ENCODE measurements around the gene PRMT5. TPM values are rescaled to one million over a fixed set of nuclear protein-coding genes. Genes with fewer than 3 reads are reported as not detected.
A peak's percentile ranks its signal among the peaks of the same experiment; 100 is the strongest.

The PRMT5 gene
- total RNA-seq (2022), result 107 and 111 TPM in 2 replicates
- Bru-seq, nascent RNA, result percentile 77 among the genes with signal in this experiment
- percentile 90 among the genes with signal in this experiment for BruChase-seq, experiment 1, labeled RNA remaining after a 2-hour chase
- BruChase-seq, experiment 2, labeled RNA remaining after a 6-hour chase, result percentile 96 among the genes with signal in this experiment
- long read RNA-seq, transcript PRMT5-204 (17 exons, 2,418 nt), result minor isoform, 15 of 373 reads
- long read RNA-seq, transcript PRMT5-213 (16 exons, 1,857 nt), result minor isoform, 11 of 373 reads
- long read RNA-seq, transcript PRMT5-202 (17 exons, 2,531 nt), result major isoform, 233 of 373 reads
- long read RNA-seq, partial matches to known transcripts, result 15 of 373 reads
- long read RNA-seq, other reads (novel, unspliced or antisense), result 96 of 373 reads

GRCh38 chr14:22929104-22929960 lies at the start of gene PRMT5:
Gene PRMT5, minus strand, starts transcription at chr14:22929376. Its CDS starts 15 bp downstream, at chr14:22929361.
- no peaks in the 10 kb centered on the region for H3K27me3 Mint-ChIP-seq (ENCODE audit: insufficient read depth, unreplicated experiment)
- ChIA-PET CTCF (interaction anchor here (0.6 to 2.6 kb wide), 14 partner anchors 10 to 359 kb away, joined by 3 to 19 read pairs (median 5); partner anchors contain the start of genes AJUBA, HAUS4 and RBM23), POLR2A (interaction anchor here (0.5 to 2.1 kb wide), 10 partner anchors 27 to 166 kb away, joined by 3 to 21 read pairs (median 4); partner anchors contain the start of genes ACIN1, AJUBA, C14orf119 and HAUS4)
- peak; percentile 98 to 100 for DNase-seq
- H3K4me1 ChIP-seq, result peaks cover 14% of the 10 kb centered on the region; the same call in 1 of the 2 replicates
- intact Hi-C loops (cut with micrococcal nuclease; ENCODE audit: unreplicated experiment), result loop anchor here (1.0 to 2.0 kb wide), 4 partner anchors 10 to 127 kb away; partner anchors contain the start of genes CDH24 and RBM23
- H3K36me3 ChIP-seq (ENCODE audit: control insufficient read depth, insufficient read depth, low read length), result no peaks in the 10 kb centered on the region; the same call in none of the 2 replicates
- H3K27me3 ChIP-seq (replicated peaks; ENCODE audit: control insufficient read depth, insufficient read depth, low read length), result no peaks in the 10 kb centered on the region
- BruUV-seq (replicated peaks), result no TSS peak
- H3K9me3 Mint-ChIP-seq (ENCODE audit: unreplicated experiment), result no peaks in the 10 kb centered on the region
- H3K36me3 Mint-ChIP-seq (ENCODE audit: insufficient read depth, unreplicated experiment), result peaks cover 36% of the 10 kb centered on the region
- no peak within 1 kb of the TSS for H3K27ac Mint-ChIP-seq (ENCODE audit: unreplicated experiment)
- H3K4me3 ChIP-seq (ENCODE audit: low read depth, low read length), result peak within 1 kb of the TSS; percentile 89
- H3K4me1 Mint-ChIP-seq (ENCODE audit: low read depth, unreplicated experiment), result peaks cover 26% of the 10 kb centered on the region
- H3K4me3 Mint-ChIP-seq (ENCODE audit: unreplicated experiment), result no peak within 1 kb of the TSS
- TF ChIP-seq, protein P1, sequence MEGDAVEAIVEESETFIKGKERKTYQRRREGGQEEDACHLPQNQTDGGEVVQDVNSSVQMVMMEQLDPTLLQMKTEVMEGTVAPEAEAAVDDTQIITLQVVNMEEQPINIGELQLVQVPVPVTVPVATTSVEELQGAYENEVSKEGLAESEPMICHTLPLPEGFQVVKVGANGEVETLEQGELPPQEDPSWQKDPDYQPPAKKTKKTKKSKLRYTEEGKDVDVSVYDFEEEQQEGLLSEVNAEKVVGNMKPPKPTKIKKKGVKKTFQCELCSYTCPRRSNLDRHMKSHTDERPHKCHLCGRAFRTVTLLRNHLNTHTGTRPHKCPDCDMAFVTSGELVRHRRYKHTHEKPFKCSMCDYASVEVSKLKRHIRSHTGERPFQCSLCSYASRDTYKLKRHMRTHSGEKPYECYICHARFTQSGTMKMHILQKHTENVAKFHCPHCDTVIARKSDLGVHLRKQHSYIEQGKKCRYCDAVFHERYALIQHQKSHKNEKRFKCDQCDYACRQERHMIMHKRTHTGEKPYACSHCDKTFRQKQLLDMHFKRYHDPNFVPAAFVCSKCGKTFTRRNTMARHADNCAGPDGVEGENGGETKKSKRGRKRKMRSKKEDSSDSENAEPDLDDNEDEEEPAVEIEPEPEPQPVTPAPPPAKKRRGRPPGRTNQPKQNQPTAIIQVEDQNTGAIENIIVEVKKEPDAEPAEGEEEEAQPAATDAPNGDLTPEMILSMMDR (IDR thresholded peaks at IDR 0.05; ENCODE audit: insufficient read depth in 1 of 2, low read depth in 1 of 2, low read length in 1 of 2, severe bottlenecking in 1 of 2, unreplicated experiment in 1 of 2), result no peak
- no peaks in the 10 kb centered on the region for H3K9me3 ChIP-seq

DNA sequence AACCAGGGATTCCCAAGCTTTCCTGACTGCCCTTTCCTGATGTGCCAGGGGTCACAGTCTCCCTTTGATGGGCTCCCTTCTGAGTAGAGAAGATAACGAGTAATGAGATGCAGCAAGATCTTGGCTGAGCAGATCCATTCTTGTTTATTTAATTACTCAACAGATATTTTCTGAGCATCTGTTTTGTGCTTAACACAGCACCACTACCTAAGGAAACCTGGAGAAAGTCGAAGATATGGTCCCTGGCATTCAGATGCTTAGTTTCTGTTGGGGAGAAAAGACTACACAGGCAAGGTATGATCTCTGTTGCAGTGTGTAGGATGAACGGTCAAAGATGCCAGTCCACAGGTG lies 49.3 kb upstream of the PRMT5 start:
- POLR2A ChIA-PET, result interaction anchor here (1.2 to 2.4 kb wide), 4 partner anchors 28 to 157 kb away, joined by 5 to 25 read pairs (median 10); partner anchors contain the start of gene CDH24

More for the DNA sequence above, 49.3 kb upstream of the PRMT5 start:
- peaks cover 7% of the 10 kb centered on the region for H3K36me3 ChIP-seq (ENCODE audit: control insufficient read depth, insufficient read depth, low read length)
- H3K27ac Mint-ChIP-seq (ENCODE audit: unreplicated experiment), result peak overlapping the region; percentile 88
- no peak overlapping the region for H3K4me3 Mint-ChIP-seq (ENCODE audit: unreplicated experiment)
- no peaks in the 10 kb centered on the region for H3K9me3 ChIP-seq
- BruUV-seq (replicated peaks), result no TSS peak
- peaks cover 57% of the 10 kb centered on the region for H3K4me1 ChIP-seq
- no peaks in the 10 kb centered on the region for H3K27me3 Mint-ChIP-seq (ENCODE audit: insufficient read depth, unreplicated experiment)
- DNase-seq, result no peak
- CTCF ChIA-PET, result interaction anchor here (0.8 to 3.6 kb wide), 6 partner anchors 8 to 1183 kb away, joined by 3 to 36 read pairs (median 8); partner anchors contain the start of genes IRF9 and PRMT5
- intact Hi-C loops (cut with micrococcal nuclease; ENCODE audit: unreplicated experiment), result loop anchor here (1.0 to 5.0 kb wide), 3 partner anchors 59 to 416 kb away; partner anchors contain the start of gene RBM23
- no peaks in the 10 kb centered on the region for H3K9me3 Mint-ChIP-seq (ENCODE audit: unreplicated experiment)
- peaks cover 76% of the 10 kb centered on the region for H3K36me3 Mint-ChIP-seq (ENCODE audit: insufficient read depth, unreplicated experiment)
- H3K4me1 Mint-ChIP-seq (ENCODE audit: low read depth, unreplicated experiment), result peaks cover 43% of the 10 kb centered on the region
- H3K27me3 ChIP-seq (replicated peaks; ENCODE audit: control insufficient read depth, insufficient read depth, low read length), result no peaks in the 10 kb centered on the region
- TF ChIP-seq, protein P1 (IDR thresholded peaks at IDR 0.05; ENCODE audit: insufficient read depth in 1 of 2, low read depth in 1 of 2, low read length in 1 of 2, severe bottlenecking in 1 of 2, unreplicated experiment in 1 of 2), result no peak
- H3K4me3 ChIP-seq (ENCODE audit: low read depth, low read length), result peak overlapping the region; percentile 94

All from Caco-2 (cell line).